H9 (cell line): Measurements from ENCODE around the gene GRID2IP. TPM values are rescaled to one million over a fixed set of nuclear protein-coding genes. Genes with fewer than 3 reads are reported as not detected.

Experiments
- DNase-seq: peaks from one replicate; pipeline ENCODE4 v3.0.0-alpha.2; 2017
- H2AFZ ChIP-seq: one replicate; pipeline ENCODE4 v1.6.1; 2013; ENCODE audit warnings: mild to moderate bottlenecking, low read length, control low read depth, moderate library complexity
- H2AK5ac ChIP-seq: 2 replicates; pipeline ENCODE4 v1.6.1; 2013; ENCODE audit warnings: low read length, control low read depth, mixed read lengths; ENCODE audit not compliant: insufficient read length
- H2BK120ac ChIP-seq: one replicate; pipeline ENCODE4 v1.6.1; 2013; ENCODE audit warnings: low read depth, mild to moderate bottlenecking, low read length, control low read depth, inconsistent platforms; ENCODE audit not compliant: poor library complexity, severe bottlenecking
- H2BK12ac ChIP-seq: 2 replicates; pipeline ENCODE4 v1.6.1; 2013; ENCODE audit warnings: low read length, control low read depth, mixed read lengths, low read depth; ENCODE audit not compliant: insufficient read length
- H2BK15ac ChIP-seq: 2 replicates; pipeline ENCODE4 v1.6.1; 2013; ENCODE audit warnings: low read depth, low read length, control low read depth
- H2BK20ac ChIP-seq: one replicate; pipeline ENCODE4 v1.6.1; 2013; ENCODE audit warnings: low read depth, mild to moderate bottlenecking, low read length, control low read depth, inconsistent platforms; ENCODE audit not compliant: poor library complexity, severe bottlenecking
- H2BK5ac ChIP-seq: 2 replicates; pipeline ENCODE4 v1.6.1; 2013; ENCODE audit warnings: low read length, control low read depth, mixed read lengths; ENCODE audit not compliant: insufficient read length
- H3K14ac ChIP-seq: 2 replicates; pipeline ENCODE4 v1.6.1; 2013; ENCODE audit warnings: low read length, control low read depth; ENCODE audit not compliant: insufficient read depth
- H3K18ac ChIP-seq: 2 replicates; pipeline ENCODE4 v1.6.1; 2013; ENCODE audit warnings: low read depth, mild to moderate bottlenecking, mixed read lengths, low read length, control low read depth; ENCODE audit not compliant: insufficient read length
- H3K23ac ChIP-seq: 2 replicates; pipeline ENCODE4 v1.6.1; 2013; ENCODE audit warnings: low read length, control low read depth, mixed read lengths, low read depth; ENCODE audit not compliant: insufficient read length
- H3K23me2 ChIP-seq: 2 replicates; pipeline ENCODE4 v1.6.1; 2013; ENCODE audit warnings: low read depth, mild to moderate bottlenecking, mixed read lengths, low read length, control low read depth; ENCODE audit not compliant: insufficient read length, poor library complexity, severe bottlenecking
- H3K27ac ChIP-seq: 2 replicates; pipeline ENCODE4 v1.5.1; 2013; ENCODE audit warnings: low read length, control low read depth, mixed read lengths, low read depth; ENCODE audit not compliant: insufficient read length
- H3K27me3 ChIP-seq: 2 replicates; pipeline ENCODE4 v1.6.1; 2013; ENCODE audit warnings: low read length, control low read depth, inconsistent platforms; ENCODE audit not compliant: insufficient read depth
- H3K4ac ChIP-seq: 2 replicates; pipeline ENCODE4 v1.6.1; 2013; ENCODE audit warnings: low read depth, mild to moderate bottlenecking, control low read depth, inconsistent platforms, low read length, moderate library complexity
- H3K4me1 ChIP-seq: 2 replicates; pipeline ENCODE4 v1.6.1; 2013; ENCODE audit warnings: low read length, control low read depth, inconsistent platforms; ENCODE audit not compliant: insufficient read depth
- H3K4me2 ChIP-seq: 2 replicates; pipeline ENCODE4 v1.6.1; 2013; ENCODE audit warnings: low read length, control low read depth, mixed read lengths; ENCODE audit not compliant: insufficient read length, insufficient read depth
- H3K56ac ChIP-seq: 2 replicates; pipeline ENCODE4 v1.6.1; 2013; ENCODE audit warnings: low read depth, mild to moderate bottlenecking, mixed read lengths, low read length, control low read depth; ENCODE audit not compliant: insufficient read length
- H3K79me1 ChIP-seq: 2 replicates; pipeline ENCODE4 v1.6.1; 2013; ENCODE audit warnings: low read depth, mild to moderate bottlenecking, moderate library complexity, low read length, control low read depth, inconsistent platforms; ENCODE audit not compliant: insufficient read depth, poor library complexity, severe bottlenecking
- H3K79me2 ChIP-seq: 2 replicates; pipeline ENCODE4 v1.6.1; 2013; ENCODE audit warnings: low read length, control low read depth, inconsistent platforms; ENCODE audit not compliant: insufficient read depth
- H3K9ac ChIP-seq: 2 replicates; pipeline ENCODE4 v1.6.1; 2013; ENCODE audit warnings: low read length, control low read depth, mixed read lengths; ENCODE audit not compliant: insufficient read length; ENCODE audit errors: extremely low read depth
- H3K9me3 ChIP-seq: one replicate; pipeline ENCODE4 v1.6.1; 2013; ENCODE audit warnings: low read depth, low read length, inconsistent platforms; ENCODE audit not compliant: control insufficient read depth
- H3T11ph ChIP-seq: one replicate; pipeline ENCODE4 v1.6.1; 2013; ENCODE audit warnings: mild to moderate bottlenecking, low read length, control low read depth, inconsistent platforms
- H4K20me1 ChIP-seq: one replicate; pipeline ENCODE4 v1.6.1; 2013; ENCODE audit not compliant: control insufficient read depth, insufficient read length, insufficient read depth
- H4K5ac ChIP-seq: 2 replicates; pipeline ENCODE4 v1.6.1; 2013; ENCODE audit warnings: low read depth, mild to moderate bottlenecking, mixed read lengths, low read length, control low read depth; ENCODE audit not compliant: insufficient read length
- H4K8ac ChIP-seq: replicated peaks from 2 replicates; pipeline ENCODE4 v1.6.1; 2013; ENCODE audit warnings: low read length, control low read depth, mixed read lengths, low read depth; ENCODE audit not compliant: insufficient read length
- H4K91ac ChIP-seq: 2 replicates; pipeline ENCODE4 v1.6.1; 2013; ENCODE audit warnings: low read depth, mild to moderate bottlenecking, moderate library complexity, mixed read lengths, low read length, control low read depth; ENCODE audit not compliant: insufficient read length
- H3K27ac Mint-ChIP-seq, 3 experiments: 2 replicates in 2 of 3; 3 replicates in 1 of 3; pipeline ENCODE4 v1.8.0; 2020 to 2021; ENCODE audit warnings: mixed read lengths in 3 of 3, mild to moderate bottlenecking in 1 of 3, moderate library complexity in 1 of 3
- H3K27me3 Mint-ChIP-seq: 2 replicates; pipeline ENCODE4 v1.8.0; 2021; ENCODE audit warnings: low read depth, mild to moderate bottlenecking, moderate library complexity, mixed read lengths
- H3K36me3 Mint-ChIP-seq, 3 experiments: 2 replicates in 2 of 3; 3 replicates in 1 of 3; pipeline ENCODE4 v1.8.0; 2020 to 2021; ENCODE audit warnings: low read depth in 3 of 3, mixed read lengths in 3 of 3; ENCODE audit not compliant: insufficient read depth in 1 of 3
- H3K4me1 Mint-ChIP-seq, 2 experiments: 2 replicates each; pipeline ENCODE4 v1.8.0; 2020; ENCODE audit warnings: mixed read lengths in 2 of 2
- H3K4me3 Mint-ChIP-seq, 2 experiments: 2 replicates in 1 of 2; 3 replicates in 1 of 2; pipeline ENCODE4 v1.8.0; 2020 to 2021; ENCODE audit warnings: mild to moderate bottlenecking in 2 of 2, mixed read lengths in 2 of 2, moderate library complexity in 1 of 2
- H3K9me3 Mint-ChIP-seq, 2 experiments: 2 replicates in 1 of 2; 3 replicates in 1 of 2; pipeline ENCODE4 v1.8.0; 2020; ENCODE audit warnings: mild to moderate bottlenecking in 2 of 2, mixed read lengths in 2 of 2, moderate library complexity in 1 of 2
- CTCF ChIP-seq: fragments of 200-600 bp; sonication (generic); conservative IDR thresholded peaks from 3 replicates; pipeline ENCODE4 v1.8.0; 2021; ENCODE audit warnings: antibody characterized with exemption, mild to moderate bottlenecking
- WGBS: extraction: QIAGEN DNeasy Blood & Tissue Kit; methylation state at CpG from one replicate; pipeline ENCODE4 v1.1.7; 2013; ENCODE audit warnings: missing lambda C conversion rate, low lambda C conversion rate, mixed read lengths; ENCODE audit not compliant: insufficient read length; ENCODE audit errors: extremely low coverage; 5-methylcytosine and 5-hydroxymethylcytosine counted together
- total RNA-seq: library from RNA; stranded (reverse); gene quantifications from 2 replicates; pipeline ENCODE4 v1.2.1, GENCODE V29; 2021

GRID2IP gene
- total RNA-seq, 1 experiment from 2014 or later: 1.7 TPM

- peaks cover 4% of the 10 kb centered on the region; the same call in 1 of the 2 replicates for H3K27me3 ChIP-seq
- WGBS: no CpG with 5 or more reads among the region's 19 CpGs
- H3K79me1 ChIP-seq: no peaks in the 10 kb centered on the region
- no peaks in the 10 kb centered on the region for H3K4me1 ChIP-seq
- no peak overlapping the region for H2AK5ac ChIP-seq
- H3K79me2 ChIP-seq: no peaks in the 10 kb centered on the region
- DNase-seq: no peak
- H3K56ac ChIP-seq: no peak overlapping the region
- TF ChIP-seq CTCF: no peak
- Mint-ChIP-seq H3K9me3 (no peaks in the 10 kb centered on the region), H3K27me3 (peaks cover 90% of the 10 kb centered on the region), H3K4me1 (peaks cover 17 to 24% of the 10 kb centered on the region in 2 experiments), H3K4me3 (peak overlapping the region; percentile 75 to 90), H3K36me3 (no peaks in the 10 kb centered on the region), H3K27ac (no peak overlapping the region)
- H3T11ph ChIP-seq: no peak overlapping the region
- H3K23me2 ChIP-seq: peaks cover 19% of the 10 kb centered on the region
- H3K14ac ChIP-seq: no peak overlapping the region
- H2BK12ac ChIP-seq: no peak overlapping the region
- H3K9ac ChIP-seq: no peak overlapping the region
- H4K5ac ChIP-seq: no peak overlapping the region
- no peak overlapping the region for H4K8ac ChIP-seq
- H3K18ac ChIP-seq: no peak overlapping the region
- H3K9me3 ChIP-seq: no peaks in the 10 kb centered on the region
- H2BK20ac ChIP-seq: no peak overlapping the region
- H3K4me2 ChIP-seq: peak overlapping the region; percentile 56
- H2BK120ac ChIP-seq: no peak overlapping the region
- no peak overlapping the region for H2BK5ac ChIP-seq
- no peaks in the 10 kb centered on the region for H4K20me1 ChIP-seq
- no peak overlapping the region for H4K91ac ChIP-seq
- no peak overlapping the region for H3K4ac ChIP-seq
- no peak overlapping the region for H2AFZ ChIP-seq
- H2BK15ac ChIP-seq: no peak overlapping the region
- no peak overlapping the region for H3K23ac ChIP-seq
- H3K27ac ChIP-seq: no peak overlapping the region
These were observed 19.6 kb downstream of the GRID2IP start for GRCh38 chr7:6531492-6532279.
